GM11168 (cell line): ENCODE results near the gene HPSE2.
"Not testable (repeated sequence)": the region's sequence is repeated elsewhere in the genome, so short reads cannot be mapped to it uniquely, and the experiment has no call there.

Source experiments
- in situ Hi-C: fragments of 300-500 bp; cut with MboI; formaldehyde crosslinking; loops from one replicate; pipeline ENCODE4 v1.12.0; 2022; ENCODE audit warnings: low sequenced_read_pairs; ENCODE audit not compliant: unreplicated experiment

Gene HPSE2

GRCh38 chr10:99235658-99236626 is at the start of gene HPSE2:
Gene HPSE2 (minus strand): TSS chr10:99235852.
- in situ Hi-C loops = no loop called here

- in situ Hi-C loops = no loop called here
Observed at GRCh38 chr10:99280472-99280871, 44.8 kb upstream of the HPSE2 start.

- in situ Hi-C loops = no loop called here
Observed at GRCh38 chr10:99279626-99280111, 44.0 kb upstream of the HPSE2 start.

- in situ Hi-C loops = no loop called here
Observed at GRCh38 chr10:99276848-99277486, 41.3 kb upstream of the HPSE2 start.

- in situ Hi-C loops = loop anchor here (25.0 kb wide), 2 partner anchors 504 to 804 kb away; no protein-coding TSS in a partner anchor
Observed at GRCh38 chr10:99266383-99266782, 30.7 kb upstream of the HPSE2 start.

GRCh38 chr10:99248824-99249223 is 13.2 kb upstream of the HPSE2 start:
- in situ Hi-C loops = no loop called here

GRCh38 chr10:99247893-99248292 is 12.2 kb upstream of the HPSE2 start:
- in situ Hi-C loops = not testable (repeated sequence)

GRCh38 chr10:99236627-99237309 is 1.1 kb upstream of the HPSE2 start:
- in situ Hi-C loops = no loop called here

GRCh38 chr10:99234791-99235657 is 628 bp downstream of the HPSE2 start:
- in situ Hi-C loops = no loop called here

GRCh38 chr10:99234041-99234790 is 1.4 kb downstream of the HPSE2 start:
- in situ Hi-C loops = no loop called here

- in situ Hi-C loops = no loop called here
Observed at GRCh38 chr10:99233689-99234037, 2.0 kb downstream of the HPSE2 start.

- in situ Hi-C loops = no loop called here
Observed at GRCh38 chr10:99233000-99233688, 2.5 kb downstream of the HPSE2 start.

GRCh38 chr10:99232360-99232999 is 3.2 kb downstream of the HPSE2 start:
- in situ Hi-C loops = no loop called here

- in situ Hi-C loops = no loop called here
Observed at GRCh38 chr10:99224766-99225165, 10.9 kb downstream of the HPSE2 start.

GRCh38 chr10:99207340-99207739 is 28.3 kb downstream of the HPSE2 start:
- in situ Hi-C loops = no loop called here

- in situ Hi-C loops = no loop called here
Observed at GRCh38 chr10:99203310-99203709, 32.3 kb downstream of the HPSE2 start.

- in situ Hi-C loops = no loop called here
Observed at GRCh38 chr10:99172950-99173349, 62.7 kb downstream of the HPSE2 start.

GRCh38 chr10:99172128-99172738 is 63.4 kb downstream of the HPSE2 start:
- in situ Hi-C loops = no loop called here
